Parathyroid adenoma (tissue), 2 donors: ENCODE results near the gene FIBIN.
"Not testable (repeated sequence)": the region's sequence is repeated elsewhere in the genome, so short reads cannot be mapped to it uniquely, and the experiment has no call there.

ENCODE experiments used
- H2AFZ ChIP-seq: fragments of 300-600 bp; sonication (generic); one replicate; pipeline ENCODE4 v1.7.0; 2017; ENCODE audit warnings: antibody characterized with exemption, mild to moderate bottlenecking
- H3K27ac ChIP-seq: fragments of 300-600 bp; sonication (generic); one replicate; pipeline ENCODE4 v1.7.0; 2017
- H3K27me3 ChIP-seq: fragments of 300-600 bp; sonication (generic); one replicate; pipeline ENCODE4 v1.7.0; 2017; ENCODE audit warnings: low read length; ENCODE audit not compliant: control insufficient read depth, insufficient read depth
- H3K36me3 ChIP-seq: fragments of 300-600 bp; sonication (generic); one replicate; pipeline ENCODE4 v1.7.0; 2017; ENCODE audit warnings: low read length; ENCODE audit not compliant: control insufficient read depth, insufficient read depth
- H3K4me1 ChIP-seq: fragments of 300-600 bp; sonication (generic); one replicate; pipeline ENCODE4 v1.7.0; 2017; ENCODE audit warnings: control low read depth
- H3K4me2 ChIP-seq: fragments of 300-600 bp; sonication (generic); one replicate; pipeline ENCODE4 v1.7.0; 2017; ENCODE audit warnings: low read length
- H3K4me3 ChIP-seq: fragments of 300-600 bp; sonication (generic); one replicate; pipeline ENCODE4 v1.7.0; 2017; ENCODE audit warnings: low read depth, low read length
- H3K79me2 ChIP-seq: fragments of 300-600 bp; sonication (generic); one replicate; pipeline ENCODE4 v1.7.0; 2017; ENCODE audit warnings: control low read depth
- H3K9ac ChIP-seq: fragments of 300-600 bp; sonication (generic); one replicate; pipeline ENCODE4 v1.7.0; 2017; ENCODE audit warnings: mild to moderate bottlenecking
- H3K9me3 ChIP-seq: fragments of 300-600 bp; sonication (generic); one replicate; pipeline ENCODE4 v1.7.0; 2017; ENCODE audit warnings: low read length; ENCODE audit not compliant: control insufficient read depth
- TF ChIP-seq, protein P1 (sequence below): fragments of 300-600 bp; sonication (generic); IDR thresholded peaks from one replicate; pipeline ENCODE4 v1.7.0; 2017; ENCODE audit warnings: antibody characterized with exemption, mild to moderate bottlenecking
- donor health status: primary hyperparathyroidism.

The FIBIN gene

GRCh38 chr11:26994631-26995095, 751 bp downstream of the FIBIN start:
- no peaks in the 10 kb centered on the region for H3K79me2 ChIP-seq
- no peak overlapping the region for H3K4me2 ChIP-seq
- H2AFZ ChIP-seq, result no peak overlapping the region
- H3K9ac ChIP-seq, result no peak overlapping the region
- H3K27me3 ChIP-seq, result no peaks in the 10 kb centered on the region
- H3K4me1 ChIP-seq, result no peaks in the 10 kb centered on the region
- no peaks in the 10 kb centered on the region for H3K9me3 ChIP-seq
- TF ChIP-seq, protein P1, sequence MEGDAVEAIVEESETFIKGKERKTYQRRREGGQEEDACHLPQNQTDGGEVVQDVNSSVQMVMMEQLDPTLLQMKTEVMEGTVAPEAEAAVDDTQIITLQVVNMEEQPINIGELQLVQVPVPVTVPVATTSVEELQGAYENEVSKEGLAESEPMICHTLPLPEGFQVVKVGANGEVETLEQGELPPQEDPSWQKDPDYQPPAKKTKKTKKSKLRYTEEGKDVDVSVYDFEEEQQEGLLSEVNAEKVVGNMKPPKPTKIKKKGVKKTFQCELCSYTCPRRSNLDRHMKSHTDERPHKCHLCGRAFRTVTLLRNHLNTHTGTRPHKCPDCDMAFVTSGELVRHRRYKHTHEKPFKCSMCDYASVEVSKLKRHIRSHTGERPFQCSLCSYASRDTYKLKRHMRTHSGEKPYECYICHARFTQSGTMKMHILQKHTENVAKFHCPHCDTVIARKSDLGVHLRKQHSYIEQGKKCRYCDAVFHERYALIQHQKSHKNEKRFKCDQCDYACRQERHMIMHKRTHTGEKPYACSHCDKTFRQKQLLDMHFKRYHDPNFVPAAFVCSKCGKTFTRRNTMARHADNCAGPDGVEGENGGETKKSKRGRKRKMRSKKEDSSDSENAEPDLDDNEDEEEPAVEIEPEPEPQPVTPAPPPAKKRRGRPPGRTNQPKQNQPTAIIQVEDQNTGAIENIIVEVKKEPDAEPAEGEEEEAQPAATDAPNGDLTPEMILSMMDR, result no peak
- H3K27ac ChIP-seq, result no peak overlapping the region
- H3K4me3 ChIP-seq, result no peak overlapping the region
- H3K36me3 ChIP-seq, result no peaks in the 10 kb centered on the region

DNA sequence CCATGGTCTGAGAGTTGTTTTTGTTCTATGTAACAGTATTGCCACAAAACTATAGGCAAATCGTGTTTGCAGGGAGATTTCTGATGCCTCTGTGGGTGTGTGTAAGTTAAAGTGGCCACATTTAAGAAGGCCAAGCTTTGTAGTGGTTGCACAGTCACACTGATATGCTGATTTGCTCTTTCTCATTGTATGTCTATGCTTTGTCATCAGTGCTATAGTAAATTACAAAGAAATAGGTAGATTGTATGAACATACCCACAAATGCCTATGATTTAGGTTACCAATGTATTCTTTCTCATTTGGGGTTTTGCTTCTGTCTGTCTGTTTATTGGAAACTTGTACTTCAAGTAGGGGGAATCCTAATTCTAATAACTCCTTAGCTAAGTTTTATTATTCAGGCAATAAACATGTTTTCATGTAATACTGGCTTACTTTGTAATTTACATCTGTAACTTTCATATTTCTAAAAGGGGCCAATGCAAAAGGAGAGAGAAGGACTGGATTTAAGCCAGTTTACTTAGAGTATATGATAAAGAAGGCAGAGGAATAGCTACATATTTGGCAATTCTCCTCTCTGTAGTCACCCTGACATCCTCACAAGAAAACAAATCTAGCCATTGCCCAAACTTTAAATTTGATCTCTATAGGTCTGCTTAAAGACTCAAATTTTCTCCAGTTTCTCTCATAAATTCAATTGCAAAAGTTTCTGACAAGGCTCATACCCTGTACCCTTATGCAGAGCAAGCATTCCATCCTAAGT, 2.0 kb downstream of the FIBIN start:
- Histone ChIP-seq H3K36me3 (no peaks in the 10 kb centered on the region), H3K9me3 (no peaks in the 10 kb centered on the region), H3K27ac (no peak overlapping the region), H3K79me2 (no peaks in the 10 kb centered on the region), H3K4me3 (no peak overlapping the region), H3K9ac (no peak overlapping the region), H2AFZ (no peak overlapping the region), H3K27me3 (no peaks in the 10 kb centered on the region), H3K4me2 (no peak overlapping the region), H3K4me1 (no peaks in the 10 kb centered on the region)
- TF ChIP-seq, protein P1, result no peak

GRCh38 chr11:26997378-26997777, 3.5 kb downstream of the FIBIN start:
- Histone ChIP-seq H3K4me3 (no peak overlapping the region), H3K9me3 (no peaks in the 10 kb centered on the region), H3K9ac (no peak overlapping the region), H3K27me3 (no peaks in the 10 kb centered on the region), H3K4me1 (no peaks in the 10 kb centered on the region), H3K79me2 (no peaks in the 10 kb centered on the region), H3K4me2 (no peak overlapping the region), H2AFZ (no peak overlapping the region), H3K27ac (no peak overlapping the region), H3K36me3 (no peaks in the 10 kb centered on the region)
- TF ChIP-seq, protein P1, result no peak

- H3K4me1 ChIP-seq, H3K9ac ChIP-seq, H3K27ac ChIP-seq, H3K79me2 ChIP-seq, H2AFZ ChIP-seq, H3K9me3 ChIP-seq, H3K27me3 ChIP-seq, H3K36me3 ChIP-seq, H3K4me2 ChIP-seq, H3K4me3 ChIP-seq: not testable (repeated sequence)
Measured at GRCh38 chr11:27001136-27001730, 7.3 kb downstream of the FIBIN start.

- no peak overlapping the region for H3K9ac ChIP-seq
- no peaks in the 10 kb centered on the region for H3K36me3 ChIP-seq
- H3K4me2 ChIP-seq, result no peak overlapping the region
- no peaks in the 10 kb centered on the region for H3K9me3 ChIP-seq
- no peaks in the 10 kb centered on the region for H3K79me2 ChIP-seq
- H2AFZ ChIP-seq, result no peak overlapping the region
- H3K27ac ChIP-seq, result no peak overlapping the region
- no peak overlapping the region for H3K4me3 ChIP-seq
- H3K27me3 ChIP-seq, result no peaks in the 10 kb centered on the region
- TF ChIP-seq, protein P1, result no peak
- no peaks in the 10 kb centered on the region for H3K4me1 ChIP-seq
Measured at GRCh38 chr11:27002431-27002830, 8.5 kb downstream of the FIBIN start.
